ENCODE results near the gene SLC39A8.

Gene SLC39A8

DNA sequence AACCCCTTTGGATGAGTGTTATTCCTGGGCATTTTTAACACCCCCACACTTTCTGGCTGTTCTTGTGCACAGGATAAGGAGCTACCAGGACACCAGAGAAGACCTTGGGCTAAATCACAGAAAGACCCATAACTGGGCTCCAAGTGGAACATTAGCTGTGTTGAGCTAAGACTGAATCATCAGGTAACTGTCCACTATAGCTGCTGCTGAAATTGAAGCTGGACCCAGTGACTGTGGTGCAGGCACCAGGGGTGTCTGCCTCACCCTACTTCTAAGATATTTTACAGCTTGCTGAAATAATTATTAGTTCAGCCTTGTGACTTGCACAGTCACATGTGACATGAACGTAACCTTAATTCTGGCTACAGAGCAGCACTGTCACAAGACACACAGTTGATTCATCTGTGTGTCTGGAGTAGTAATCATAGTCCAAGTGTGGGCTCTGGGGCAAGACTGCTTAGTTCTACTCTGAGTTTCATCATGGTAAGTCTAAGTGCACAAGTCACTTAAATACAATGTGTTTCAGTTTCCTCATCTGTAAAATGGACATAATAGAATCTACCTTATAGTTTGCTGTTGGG is 127.4 kb downstream of the SLC39A8 start:
- H3K9me3 ChIP-seq = no peaks in the 10 kb centered on the region
- no peaks in the 10 kb centered on the region for H3K36me3 ChIP-seq
- H3K4me3 ChIP-seq (ENCODE audit: low read depth in 1 of 2, low read length in 1 of 2) = no peak overlapping the region
- H3K27ac ChIP-seq = no peak overlapping the region
- TF ChIP-seq, protein P1, sequence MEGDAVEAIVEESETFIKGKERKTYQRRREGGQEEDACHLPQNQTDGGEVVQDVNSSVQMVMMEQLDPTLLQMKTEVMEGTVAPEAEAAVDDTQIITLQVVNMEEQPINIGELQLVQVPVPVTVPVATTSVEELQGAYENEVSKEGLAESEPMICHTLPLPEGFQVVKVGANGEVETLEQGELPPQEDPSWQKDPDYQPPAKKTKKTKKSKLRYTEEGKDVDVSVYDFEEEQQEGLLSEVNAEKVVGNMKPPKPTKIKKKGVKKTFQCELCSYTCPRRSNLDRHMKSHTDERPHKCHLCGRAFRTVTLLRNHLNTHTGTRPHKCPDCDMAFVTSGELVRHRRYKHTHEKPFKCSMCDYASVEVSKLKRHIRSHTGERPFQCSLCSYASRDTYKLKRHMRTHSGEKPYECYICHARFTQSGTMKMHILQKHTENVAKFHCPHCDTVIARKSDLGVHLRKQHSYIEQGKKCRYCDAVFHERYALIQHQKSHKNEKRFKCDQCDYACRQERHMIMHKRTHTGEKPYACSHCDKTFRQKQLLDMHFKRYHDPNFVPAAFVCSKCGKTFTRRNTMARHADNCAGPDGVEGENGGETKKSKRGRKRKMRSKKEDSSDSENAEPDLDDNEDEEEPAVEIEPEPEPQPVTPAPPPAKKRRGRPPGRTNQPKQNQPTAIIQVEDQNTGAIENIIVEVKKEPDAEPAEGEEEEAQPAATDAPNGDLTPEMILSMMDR (IDR thresholded peaks at IDR 0.05) = no peak
- H3K27me3 ChIP-seq = no peaks in the 10 kb centered on the region
- H3K4me1 ChIP-seq (ENCODE audit: control insufficient read depth in 1 of 2, insufficient read depth in 1 of 2, low read depth in 1 of 2, low read length in 1 of 2) = no peaks in the 10 kb centered on the region

- no peak overlapping the region for H3K4me3 ChIP-seq (ENCODE audit: low read depth in 1 of 2, low read length in 1 of 2)
- H3K27ac ChIP-seq = no peak overlapping the region
- TF ChIP-seq, protein P1 (IDR thresholded peaks at IDR 0.05) = no peak
- H3K9me3 ChIP-seq = no peaks in the 10 kb centered on the region
- no peaks in the 10 kb centered on the region for H3K27me3 ChIP-seq
- H3K4me1 ChIP-seq (ENCODE audit: control insufficient read depth in 1 of 2, insufficient read depth in 1 of 2, low read depth in 1 of 2, low read length in 1 of 2) = no peaks in the 10 kb centered on the region
- H3K36me3 ChIP-seq = no peaks in the 10 kb centered on the region
Measured at GRCh38 chr4:102217345-102217744, 127.9 kb downstream of the SLC39A8 start.

DNA sequence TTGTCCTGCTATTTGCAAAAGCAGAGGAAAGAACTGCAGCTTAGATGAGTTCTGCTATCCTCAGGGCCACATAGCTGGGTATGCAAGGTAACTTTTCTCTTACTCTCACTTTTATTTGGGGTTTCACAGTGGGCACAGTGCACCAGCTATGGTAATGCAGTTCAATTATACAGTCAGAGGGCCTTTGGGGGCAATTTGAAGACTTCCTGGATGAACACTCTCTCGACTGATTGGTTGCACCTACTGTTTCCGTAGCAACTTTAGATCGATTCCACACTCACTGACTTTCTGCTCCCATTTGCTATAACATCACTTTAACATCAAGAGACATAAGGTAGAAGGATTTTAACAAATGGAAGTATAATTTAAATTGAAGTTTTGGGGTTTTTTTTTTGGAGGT is 128.6 kb downstream of the SLC39A8 start:
- TF ChIP-seq, protein P1 (IDR thresholded peaks at IDR 0.05) = no peak
- H3K9me3 ChIP-seq = no peaks in the 10 kb centered on the region
- no peaks in the 10 kb centered on the region for H3K36me3 ChIP-seq
- H3K27ac ChIP-seq = no peak overlapping the region
- H3K4me1 ChIP-seq (ENCODE audit: control insufficient read depth in 1 of 2, insufficient read depth in 1 of 2, low read depth in 1 of 2, low read length in 1 of 2) = no peaks in the 10 kb centered on the region
- no peak overlapping the region for H3K4me3 ChIP-seq (ENCODE audit: low read depth in 1 of 2, low read length in 1 of 2)
- no peaks in the 10 kb centered on the region for H3K27me3 ChIP-seq

- Histone ChIP-seq H3K9me3 (no peaks in the 10 kb centered on the region), H3K4me3 (ENCODE audit: low read depth in 1 of 2, low read length in 1 of 2) (no peak overlapping the region), H3K27me3 (no peaks in the 10 kb centered on the region), H3K4me1 (ENCODE audit: control insufficient read depth in 1 of 2, insufficient read depth in 1 of 2, low read depth in 1 of 2, low read length in 1 of 2) (no peaks in the 10 kb centered on the region), H3K36me3 (no peaks in the 10 kb centered on the region), H3K27ac (no peak overlapping the region)
- TF ChIP-seq, protein P1 (IDR thresholded peaks at IDR 0.05) = no peak
Measured at GRCh38 chr4:102213031-102213430, 132.3 kb downstream of the SLC39A8 start.

Measured in neutrophil (primary cell).